ENCODE measurements around the gene ATP13A2. TPM values are rescaled to one million over a fixed set of nuclear protein-coding genes. Genes with fewer than 3 reads are reported as not detected.
"Not testable (repeated sequence)": the region's sequence is repeated elsewhere in the genome, so short reads cannot be mapped to it uniquely, and the experiment has no call there.

Gene ATP13A2
- total RNA-seq, 1 donor from 2014 or later = 42.1 TPM

- Histone ChIP-seq H3K36me3 (peaks cover 5% of the 10 kb centered on the region), H3K9me3 (no peaks in the 10 kb centered on the region)
- intact Hi-C loops (cut with DNase I) = no loop called here
Measured at GRCh38 chr1:16944038-16944437, 67.7 kb downstream of the ATP13A2 start.

GRCh38 chr1:16939386-16940180 lies 72.1 kb downstream of the ATP13A2 start:
- H3K27me3 ChIP-seq; H3K36me3 ChIP-seq; intact Hi-C loops (cut with DNase I); H3K4me1 ChIP-seq; H3K9me3 ChIP-seq; H3K4me3 ChIP-seq; DNase-seq; H3K27ac ChIP-seq: not testable (repeated sequence)
- peak; percentile 46 for ATAC-seq

More at GRCh38 chr1:16944038-16944437, 67.7 kb downstream of the ATP13A2 start:
- Histone ChIP-seq H3K27me3 (no peaks in the 10 kb centered on the region), H3K4me3 (no peak overlapping the region), H3K27ac (no peak overlapping the region), H3K4me1 (no peaks in the 10 kb centered on the region)
- TF ChIP-seq, protein P1, sequence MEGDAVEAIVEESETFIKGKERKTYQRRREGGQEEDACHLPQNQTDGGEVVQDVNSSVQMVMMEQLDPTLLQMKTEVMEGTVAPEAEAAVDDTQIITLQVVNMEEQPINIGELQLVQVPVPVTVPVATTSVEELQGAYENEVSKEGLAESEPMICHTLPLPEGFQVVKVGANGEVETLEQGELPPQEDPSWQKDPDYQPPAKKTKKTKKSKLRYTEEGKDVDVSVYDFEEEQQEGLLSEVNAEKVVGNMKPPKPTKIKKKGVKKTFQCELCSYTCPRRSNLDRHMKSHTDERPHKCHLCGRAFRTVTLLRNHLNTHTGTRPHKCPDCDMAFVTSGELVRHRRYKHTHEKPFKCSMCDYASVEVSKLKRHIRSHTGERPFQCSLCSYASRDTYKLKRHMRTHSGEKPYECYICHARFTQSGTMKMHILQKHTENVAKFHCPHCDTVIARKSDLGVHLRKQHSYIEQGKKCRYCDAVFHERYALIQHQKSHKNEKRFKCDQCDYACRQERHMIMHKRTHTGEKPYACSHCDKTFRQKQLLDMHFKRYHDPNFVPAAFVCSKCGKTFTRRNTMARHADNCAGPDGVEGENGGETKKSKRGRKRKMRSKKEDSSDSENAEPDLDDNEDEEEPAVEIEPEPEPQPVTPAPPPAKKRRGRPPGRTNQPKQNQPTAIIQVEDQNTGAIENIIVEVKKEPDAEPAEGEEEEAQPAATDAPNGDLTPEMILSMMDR (IDR thresholded peaks at IDR 0.05) = no peak
- no peak for ATAC-seq
- DNase-seq = no peak

- Histone ChIP-seq H3K4me3 (no peak overlapping the region), H3K4me1 (no peaks in the 10 kb centered on the region), H3K27me3 (no peaks in the 10 kb centered on the region), H3K27ac (no peak overlapping the region), H3K36me3 (peaks cover 5% of the 10 kb centered on the region), H3K9me3 (no peaks in the 10 kb centered on the region)
- DNase-seq (no peak), ATAC-seq (peak; percentile 5)
- TF ChIP-seq, protein P1 (IDR thresholded peaks at IDR 0.05) = no peak
- intact Hi-C loops (cut with DNase I) = no loop called here
Measured at GRCh38 chr1:16938351-16939321, 73.1 kb downstream of the ATP13A2 start.

GRCh38 chr1:16936580-16936979 lies 75.1 kb downstream of the ATP13A2 start:
- DNase-seq; H3K27me3 ChIP-seq; H3K36me3 ChIP-seq; ATAC-seq; H3K4me1 ChIP-seq; H3K27ac ChIP-seq; H3K4me3 ChIP-seq; intact Hi-C loops (cut with DNase I); H3K9me3 ChIP-seq: not testable (repeated sequence)

Other genes starting within 250 kb of the ATP13A2 start
- gene RNU1-2, start 115.9 kb downstream of the ATP13A2 start, total RNA-seq = 6,622 TPM
- gene CROCC, start 90.0 kb downstream of the ATP13A2 start, total RNA-seq = 20.9 TPM
- gene MFAP2, start 31.3 kb downstream of the ATP13A2 start, total RNA-seq = 14.8 TPM
- gene SDHB, start 42.1 kb upstream of the ATP13A2 start, total RNA-seq = 79.3 TPM
- gene PADI2, start 107.5 kb upstream of the ATP13A2 start, total RNA-seq = 20.0 TPM
- gene PADI1, start 193.2 kb upstream of the ATP13A2 start, total RNA-seq = not detected
- not detected for gene PADI3, start 237.2 kb upstream of the ATP13A2 start, total RNA-seq